ENCODE results near the gene HOXB2.

DNA sequence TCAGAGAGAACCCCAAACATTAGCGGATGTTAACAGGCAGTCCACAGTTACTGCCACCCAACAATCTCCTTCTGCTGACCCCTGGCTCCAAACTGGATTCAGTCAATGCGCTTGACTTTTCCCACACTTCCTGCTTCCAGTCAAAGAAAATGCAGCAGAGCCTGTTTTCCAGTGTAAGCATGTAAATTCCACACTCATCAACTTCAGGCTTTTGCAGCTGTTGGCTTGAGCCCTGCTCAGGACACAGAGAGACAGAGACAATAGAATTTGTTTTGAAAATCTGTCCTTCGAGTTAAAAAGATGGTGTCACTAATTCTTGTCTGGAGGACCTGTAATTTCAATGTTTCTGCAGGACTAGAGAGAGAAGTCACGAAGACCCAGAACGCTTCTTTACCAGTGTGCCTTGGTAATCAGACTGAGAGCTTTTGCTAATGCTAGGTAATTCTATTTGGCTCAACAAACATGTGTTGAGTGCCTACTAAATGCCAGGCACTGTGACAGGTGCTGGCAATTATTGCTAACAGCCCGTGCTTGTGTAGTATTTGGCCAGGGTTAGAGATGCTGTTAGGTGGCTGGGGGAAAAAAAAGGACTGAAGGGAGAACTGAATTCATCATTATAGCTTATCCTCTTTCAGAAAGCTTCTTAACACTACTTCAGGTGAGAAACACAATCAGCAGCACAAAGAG, 46.6 kb downstream of the HOXB2 start:
- TF ChIP-seq, protein P1, sequence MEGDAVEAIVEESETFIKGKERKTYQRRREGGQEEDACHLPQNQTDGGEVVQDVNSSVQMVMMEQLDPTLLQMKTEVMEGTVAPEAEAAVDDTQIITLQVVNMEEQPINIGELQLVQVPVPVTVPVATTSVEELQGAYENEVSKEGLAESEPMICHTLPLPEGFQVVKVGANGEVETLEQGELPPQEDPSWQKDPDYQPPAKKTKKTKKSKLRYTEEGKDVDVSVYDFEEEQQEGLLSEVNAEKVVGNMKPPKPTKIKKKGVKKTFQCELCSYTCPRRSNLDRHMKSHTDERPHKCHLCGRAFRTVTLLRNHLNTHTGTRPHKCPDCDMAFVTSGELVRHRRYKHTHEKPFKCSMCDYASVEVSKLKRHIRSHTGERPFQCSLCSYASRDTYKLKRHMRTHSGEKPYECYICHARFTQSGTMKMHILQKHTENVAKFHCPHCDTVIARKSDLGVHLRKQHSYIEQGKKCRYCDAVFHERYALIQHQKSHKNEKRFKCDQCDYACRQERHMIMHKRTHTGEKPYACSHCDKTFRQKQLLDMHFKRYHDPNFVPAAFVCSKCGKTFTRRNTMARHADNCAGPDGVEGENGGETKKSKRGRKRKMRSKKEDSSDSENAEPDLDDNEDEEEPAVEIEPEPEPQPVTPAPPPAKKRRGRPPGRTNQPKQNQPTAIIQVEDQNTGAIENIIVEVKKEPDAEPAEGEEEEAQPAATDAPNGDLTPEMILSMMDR (IDR thresholded peaks at IDR 0.05; ENCODE audit: insufficient read depth, low read length, poor library complexity, severe bottlenecking), result no peak
- TF ChIP-seq EZH2phosphoT487 (conservative IDR thresholded peaks at IDR 0.05; ENCODE audit: low read length), result no peak

Data from SU-DHL-6 (cell line).